MM.1S (cell line): ENCODE data around the gene TCF20.

Experiments
- CTCF ChIP-seq: fragments of 300-600 bp; sonication (generic); IDR thresholded peaks from 2 replicates; pipeline ENCODE4 v1.5.1; 2016; ENCODE audit warnings: antibody characterized with exemption, low read length, mixed read lengths
- EZH2 ChIP-seq: fragments of 300-600 bp; sonication (generic); optimal IDR thresholded peaks from 2 replicates; pipeline ENCODE3; 2017; ENCODE audit warnings: low read depth, mild to moderate bottlenecking, antibody characterized with exemption, low read length, mixed read lengths
- EZH2phosphoT487 ChIP-seq: fragments of 300-600 bp; sonication (generic); IDR thresholded peaks from 2 replicates; pipeline ENCODE4 v1.6.1; 2018; ENCODE audit warnings: antibody characterized with exemption, low read length

- TF ChIP-seq CTCF, result no peak
- TF ChIP-seq EZH2, result no peak
- no peak for TF ChIP-seq EZH2phosphoT487
Observed at GRCh38 chr22:42285604-42286003, 15.2 kb upstream of the TCF20 start.
